Adrenal gland (tissue), 5 donors: Measurements from ENCODE around the gene TASL.

Experiments used
- POLR2A ChIP-seq, 2 donors: fragments of 450-650 bp; IDR thresholded peaks; one replicate each; pipeline ENCODE4 v1.6.1; 2017; ENCODE audit warnings: antibody characterized with exemption in 2 of 2, mild to moderate bottlenecking in 2 of 2, moderate library complexity in 1 of 2
- TF ChIP-seq, protein P1 (sequence below), 6 experiments: fragments of 450-650 bp in 4 of 6; fragments of 200-600 bp in 2 of 6; sonication (generic) in 1 of 6; IDR thresholded peaks; 1 replicate in 5 of 6; 2 replicates in 1 of 6; pipeline versions ENCODE4 v1.5.1 to v1.8.0; 2016 to 2021; ENCODE audit warnings: antibody characterized with exemption in 6 of 6, mild to moderate bottlenecking in 2 of 6, moderate library complexity in 1 of 6
- donor health status: DM: no; HTN: no; CAD: no.

DNA sequence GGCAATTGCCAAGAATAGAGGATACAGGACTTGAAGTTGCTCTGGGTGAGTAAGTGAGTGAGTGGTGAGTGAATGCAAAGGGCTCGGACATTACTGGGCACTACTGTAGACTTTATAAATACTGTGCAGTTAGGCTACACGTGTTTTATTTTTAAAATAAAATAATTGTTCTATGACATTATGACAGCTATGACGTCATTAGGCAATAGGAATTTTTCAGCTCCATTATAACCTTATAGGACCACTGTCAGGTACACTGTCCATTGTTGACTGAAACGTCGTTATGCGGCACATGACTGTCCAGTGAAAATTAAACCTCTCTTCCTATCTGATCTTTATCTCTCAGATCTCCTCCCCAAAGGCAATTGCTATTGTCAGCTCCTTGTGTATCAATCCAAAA is 5.1 kb upstream of the TASL start:
- TF ChIP-seq, protein P1, sequence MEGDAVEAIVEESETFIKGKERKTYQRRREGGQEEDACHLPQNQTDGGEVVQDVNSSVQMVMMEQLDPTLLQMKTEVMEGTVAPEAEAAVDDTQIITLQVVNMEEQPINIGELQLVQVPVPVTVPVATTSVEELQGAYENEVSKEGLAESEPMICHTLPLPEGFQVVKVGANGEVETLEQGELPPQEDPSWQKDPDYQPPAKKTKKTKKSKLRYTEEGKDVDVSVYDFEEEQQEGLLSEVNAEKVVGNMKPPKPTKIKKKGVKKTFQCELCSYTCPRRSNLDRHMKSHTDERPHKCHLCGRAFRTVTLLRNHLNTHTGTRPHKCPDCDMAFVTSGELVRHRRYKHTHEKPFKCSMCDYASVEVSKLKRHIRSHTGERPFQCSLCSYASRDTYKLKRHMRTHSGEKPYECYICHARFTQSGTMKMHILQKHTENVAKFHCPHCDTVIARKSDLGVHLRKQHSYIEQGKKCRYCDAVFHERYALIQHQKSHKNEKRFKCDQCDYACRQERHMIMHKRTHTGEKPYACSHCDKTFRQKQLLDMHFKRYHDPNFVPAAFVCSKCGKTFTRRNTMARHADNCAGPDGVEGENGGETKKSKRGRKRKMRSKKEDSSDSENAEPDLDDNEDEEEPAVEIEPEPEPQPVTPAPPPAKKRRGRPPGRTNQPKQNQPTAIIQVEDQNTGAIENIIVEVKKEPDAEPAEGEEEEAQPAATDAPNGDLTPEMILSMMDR (IDR thresholded peaks at IDR 0.05), result no peak
- no peak for TF ChIP-seq POLR2A (IDR thresholded peaks at IDR 0.05)
